ENCODE measurements around the gene CTTNBP2.

CTTNBP2 gene

GRCh38 chr7:117672453-117672852 lies 200.8 kb downstream of the CTTNBP2 start:
- no peak for DNase-seq (ENCODE audit: low read depth)
- no peak overlapping the region for H3K4me3 ChIP-seq (ENCODE audit: low read depth, low read length)

GRCh38 chr7:117669818-117670217 lies 203.4 kb downstream of the CTTNBP2 start:
- no peak for DNase-seq (ENCODE audit: low read depth)
- no peak overlapping the region for H3K4me3 ChIP-seq (ENCODE audit: low read depth, low read length)

- no peak overlapping the region for H3K4me3 ChIP-seq (ENCODE audit: low read depth, low read length)
- DNase-seq (ENCODE audit: low read depth): no peak
Observed at GRCh38 chr7:117667456-117667855, 205.8 kb downstream of the CTTNBP2 start.

GRCh38 chr7:117666689-117667088 lies 206.6 kb downstream of the CTTNBP2 start:
- DNase-seq (ENCODE audit: low read depth): no peak

GRCh38 chr7:117666031-117666430 lies 207.2 kb downstream of the CTTNBP2 start:
- no peak overlapping the region for H3K4me3 ChIP-seq (ENCODE audit: low read depth, low read length)
- DNase-seq (ENCODE audit: low read depth): no peak

More at GRCh38 chr7:117666689-117667088, 206.6 kb downstream of the CTTNBP2 start:
- no peak overlapping the region for H3K4me3 ChIP-seq (ENCODE audit: low read depth, low read length)

GRCh38 chr7:117665368-117665767 lies 207.9 kb downstream of the CTTNBP2 start:
- H3K4me3 ChIP-seq (ENCODE audit: low read depth, low read length): no peak overlapping the region
- DNase-seq (ENCODE audit: low read depth): no peak

GRCh38 chr7:117664047-117664446 lies 209.2 kb downstream of the CTTNBP2 start:
- no peak for DNase-seq (ENCODE audit: low read depth)
- no peak overlapping the region for H3K4me3 ChIP-seq (ENCODE audit: low read depth, low read length)

GRCh38 chr7:117661328-117661727 lies 211.9 kb downstream of the CTTNBP2 start:
- no peak for DNase-seq (ENCODE audit: low read depth)
- no peak overlapping the region for H3K4me3 ChIP-seq (ENCODE audit: low read depth, low read length)

Data from skeletal muscle cell (primary cell).